CD14-positive monocyte (primary cell): ENCODE measurements around the gene TSPAN3. TPM values are rescaled to one million over a fixed set of nuclear protein-coding genes. Genes with fewer than 3 reads are reported as not detected.

Source experiments
- DNase-seq, 3 donors: peaks; one replicate each; pipeline ENCODE4 v3.0.0-alpha.2; 2011 to 2022
- H2AFZ ChIP-seq: 2 replicates; pipeline ENCODE4 v1.6.0; 2012; ENCODE audit warnings: mild to moderate bottlenecking, low read depth, low read length, inconsistent platforms; ENCODE audit not compliant: insufficient read depth, poor library complexity, severe bottlenecking
- H3K27ac ChIP-seq, 2 donors: 1 replicate in 1 of 2; 2 replicates in 1 of 2; pipeline ENCODE4 v1.5.1; 2012 to 2013; ENCODE audit warnings: low read length in 2 of 2, control low read depth in 1 of 2, inconsistent platforms in 1 of 2, low read depth in 1 of 2, mild to moderate bottlenecking in 1 of 2
- H3K27me3 ChIP-seq, 2 donors: one replicate each; pipeline versions ENCODE4 v1.6.0 to v1.6.1; 2011 to 2013; ENCODE audit warnings: low read length in 2 of 2; ENCODE audit not compliant: control insufficient read depth in 2 of 2, insufficient read depth in 2 of 2
- H3K36me3 ChIP-seq, 2 donors: replicated peaks in 1 of 2; 1 replicate in 1 of 2; 2 replicates in 1 of 2; pipeline versions ENCODE4 v1.5.1 to v1.6.1; 2012 to 2013; ENCODE audit warnings: low read length in 2 of 2, control low read depth in 1 of 2, inconsistent platforms in 1 of 2, mild to moderate bottlenecking in 1 of 2; ENCODE audit not compliant: insufficient read depth in 2 of 2, control insufficient read depth in 1 of 2
- H3K4me1 ChIP-seq, 2 donors: 1 replicate in 1 of 2; 2 replicates in 1 of 2; pipeline versions ENCODE4 v1.5.1 to v1.6.1; 2012 to 2013; ENCODE audit warnings: low read length in 2 of 2, control low read depth in 1 of 2, inconsistent platforms in 1 of 2, mild to moderate bottlenecking in 1 of 2, moderate library complexity in 1 of 2; ENCODE audit not compliant: insufficient read depth in 2 of 2, control insufficient read depth in 1 of 2
- H3K4me2 ChIP-seq: replicated peaks from 2 replicates; pipeline ENCODE3; 2012; ENCODE audit warnings: low read length, moderate library complexity, mild to moderate bottlenecking; ENCODE audit not compliant: poor library complexity, severe bottlenecking; ENCODE audit errors: extremely low read depth
- H3K4me3 ChIP-seq, 3 experiments: fragments of 200-600 bp in 1 of 3; sonication (generic) in 1 of 3; replicated peaks in 1 of 3; 1 replicate in 2 of 3; 2 replicates in 1 of 3; pipeline ENCODE4 v1.5.1; 2011 to 2013; ENCODE audit warnings: low read length in 3 of 3, mild to moderate bottlenecking in 3 of 3, control low read depth in 2 of 3, low read depth in 2 of 3, inconsistent platforms in 1 of 3, moderate library complexity in 1 of 3
- H3K79me2 ChIP-seq: 2 replicates; pipeline ENCODE4 v1.6.0; 2012; ENCODE audit warnings: mild to moderate bottlenecking, control low read depth, inconsistent platforms, low read length, moderate library complexity; ENCODE audit not compliant: insufficient read depth
- H3K9ac ChIP-seq: 2 replicates; pipeline ENCODE4 v1.6.0; 2017; ENCODE audit warnings: low read length, mild to moderate bottlenecking; ENCODE audit not compliant: insufficient read depth, poor library complexity, severe bottlenecking
- H3K9me3 ChIP-seq, 2 donors: replicated peaks in 1 of 2; 1 replicate in 1 of 2; 2 replicates in 1 of 2; pipeline versions ENCODE4 v1.5.1 to v1.6.1; 2012 to 2013; ENCODE audit warnings: low read length in 2 of 2, control low read depth in 1 of 2; ENCODE audit not compliant: control insufficient read depth in 1 of 2, insufficient read depth in 1 of 2
- H4K20me1 ChIP-seq: 2 replicates; pipeline ENCODE4 v1.6.0; 2012; ENCODE audit warnings: mild to moderate bottlenecking, low read length, control low read depth, moderate library complexity; ENCODE audit not compliant: insufficient read depth
- H3K27ac Mint-ChIP-seq, 7 donors: one replicate each; pipeline ENCODE4 v1.8.0; 2020; ENCODE audit warnings: mild to moderate bottlenecking in 7 of 7, mixed read lengths in 7 of 7, moderate library complexity in 6 of 7, inconsistent platforms in 2 of 7
- H3K27me3 Mint-ChIP-seq, 3 donors: one replicate each; pipeline ENCODE4 v1.8.0; 2021 to 2022; ENCODE audit warnings: low read depth in 3 of 3, mild to moderate bottlenecking in 3 of 3, mixed read lengths in 3 of 3, moderate library complexity in 3 of 3, inconsistent platforms in 1 of 3
- H3K36me3 Mint-ChIP-seq, 2 donors: one replicate each; pipeline ENCODE4 v1.8.0; 2020; ENCODE audit warnings: mixed read lengths in 2 of 2, inconsistent platforms in 1 of 2, mild to moderate bottlenecking in 1 of 2
- H3K4me1 Mint-ChIP-seq: one replicate; pipeline ENCODE4 v1.8.0; 2020; ENCODE audit warnings: mild to moderate bottlenecking, mixed read lengths
- H3K4me3 Mint-ChIP-seq, 2 donors: one replicate each; pipeline ENCODE4 v1.8.0; 2020; ENCODE audit warnings: mild to moderate bottlenecking in 2 of 2, mixed read lengths in 2 of 2, moderate library complexity in 1 of 2
- H3K9me3 Mint-ChIP-seq, 7 donors: one replicate each; pipeline ENCODE4 v1.8.0; 2020 to 2022; ENCODE audit warnings: mixed read lengths in 7 of 7, mild to moderate bottlenecking in 6 of 7, moderate library complexity in 6 of 7, inconsistent platforms in 2 of 7
- WGBS: methylation state at CpG from one replicate; pipeline ENCODE4 v1.1.5; 2013; ENCODE audit warnings: missing lambda C conversion rate; ENCODE audit not compliant: insufficient coverage; 5-methylcytosine and 5-hydroxymethylcytosine counted together
- intact Hi-C, 2 donors: fragments of 100-400 bp; cut with micrococcal nuclease; formaldehyde crosslinking; loops; one replicate each; pipeline versions ENCODE4 v1.15.0 to v1.15.1; 2023
- polyA plus RNA-seq, 3 donors: library from polyadenylated mRNA; depleted of rRNA in 1 of 3; unstranded in 2 of 3; stranded (reverse) in 1 of 3; fragments of 300-500 nt in 2 of 3; fragments of >200 nt in 1 of 3; fragmentation: Illumina TruSeq in 2 of 3; gene quantifications; 1 replicate in 2 of 3; 2 replicates in 1 of 3; pipeline ENCODE4 v1.2.3, GENCODE V29; 2012 to 2021
- TF ChIP-seq, protein P1 (sequence below): fragments of 200-600 bp; IDR thresholded peaks from one replicate; pipeline ENCODE4 v1.8.0; 2022; ENCODE audit warnings: antibody characterized with exemption, mild to moderate bottlenecking

Gene TSPAN3
- polyA plus RNA-seq, 3 donors: 26.0 to 68.0 (median 53.2) TPM

DNA sequence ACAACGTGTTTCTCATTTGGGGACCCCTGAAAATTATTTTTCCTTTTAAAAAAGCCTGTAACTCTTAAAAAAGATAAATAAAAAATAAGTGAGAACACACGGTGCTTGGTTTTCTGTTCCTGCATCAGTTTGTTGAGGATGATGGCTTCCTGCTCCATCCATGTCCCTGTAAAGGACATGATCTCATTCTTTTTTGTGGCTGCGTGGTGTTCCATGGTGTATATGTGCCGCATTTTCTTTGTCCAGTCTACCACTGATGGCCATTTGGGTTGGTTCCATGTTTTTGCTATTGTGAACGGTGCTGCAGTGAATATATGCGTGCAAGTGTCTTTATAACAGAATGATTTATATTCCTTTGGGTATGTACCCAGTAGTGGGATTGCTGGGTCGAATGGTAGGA lies 2.3 kb downstream of the TSPAN3 start:
- Histone ChIP-seq H4K20me1 (peaks cover 14% of the 10 kb centered on the region), H3K79me2 (peaks cover 47% of the 10 kb centered on the region), H3K4me3 (no peak overlapping the region), H3K27ac (no peak overlapping the region), H3K4me2 (no peak overlapping the region), H3K27me3 (no peaks in the 10 kb centered on the region), H3K9ac (no peak overlapping the region), H3K36me3 (no peaks in the 10 kb centered on the region), H3K4me1 (peaks cover 37 to 50% of the 10 kb centered on the region in 2 donors), H3K9me3 (no peaks in the 10 kb centered on the region), H2AFZ (no peak overlapping the region)
- WGBS: 100% methylated on average over 2 of the region's 7 CpGs
- Mint-ChIP-seq H3K27me3 (no peaks in the 10 kb centered on the region), H3K9me3 (peaks cover 0 to 3% (median 0%) of the 10 kb centered on the region in 7 donors), H3K36me3 (no peaks in the 10 kb centered on the region), H3K4me1 (peaks cover 48% of the 10 kb centered on the region), H3K4me3 (no peak overlapping the region), H3K27ac (peak overlapping the region in 1 of 7 donors; percentile 89)
- no peak for DNase-seq
- TF ChIP-seq, protein P1, sequence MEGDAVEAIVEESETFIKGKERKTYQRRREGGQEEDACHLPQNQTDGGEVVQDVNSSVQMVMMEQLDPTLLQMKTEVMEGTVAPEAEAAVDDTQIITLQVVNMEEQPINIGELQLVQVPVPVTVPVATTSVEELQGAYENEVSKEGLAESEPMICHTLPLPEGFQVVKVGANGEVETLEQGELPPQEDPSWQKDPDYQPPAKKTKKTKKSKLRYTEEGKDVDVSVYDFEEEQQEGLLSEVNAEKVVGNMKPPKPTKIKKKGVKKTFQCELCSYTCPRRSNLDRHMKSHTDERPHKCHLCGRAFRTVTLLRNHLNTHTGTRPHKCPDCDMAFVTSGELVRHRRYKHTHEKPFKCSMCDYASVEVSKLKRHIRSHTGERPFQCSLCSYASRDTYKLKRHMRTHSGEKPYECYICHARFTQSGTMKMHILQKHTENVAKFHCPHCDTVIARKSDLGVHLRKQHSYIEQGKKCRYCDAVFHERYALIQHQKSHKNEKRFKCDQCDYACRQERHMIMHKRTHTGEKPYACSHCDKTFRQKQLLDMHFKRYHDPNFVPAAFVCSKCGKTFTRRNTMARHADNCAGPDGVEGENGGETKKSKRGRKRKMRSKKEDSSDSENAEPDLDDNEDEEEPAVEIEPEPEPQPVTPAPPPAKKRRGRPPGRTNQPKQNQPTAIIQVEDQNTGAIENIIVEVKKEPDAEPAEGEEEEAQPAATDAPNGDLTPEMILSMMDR: no peak
- intact Hi-C loops: loop anchor here (10.0 kb wide), 2 partner anchors 74 to 84 kb away; partner anchors contain the start of gene PSTPIP1 (in 1 of the 2)

DNA sequence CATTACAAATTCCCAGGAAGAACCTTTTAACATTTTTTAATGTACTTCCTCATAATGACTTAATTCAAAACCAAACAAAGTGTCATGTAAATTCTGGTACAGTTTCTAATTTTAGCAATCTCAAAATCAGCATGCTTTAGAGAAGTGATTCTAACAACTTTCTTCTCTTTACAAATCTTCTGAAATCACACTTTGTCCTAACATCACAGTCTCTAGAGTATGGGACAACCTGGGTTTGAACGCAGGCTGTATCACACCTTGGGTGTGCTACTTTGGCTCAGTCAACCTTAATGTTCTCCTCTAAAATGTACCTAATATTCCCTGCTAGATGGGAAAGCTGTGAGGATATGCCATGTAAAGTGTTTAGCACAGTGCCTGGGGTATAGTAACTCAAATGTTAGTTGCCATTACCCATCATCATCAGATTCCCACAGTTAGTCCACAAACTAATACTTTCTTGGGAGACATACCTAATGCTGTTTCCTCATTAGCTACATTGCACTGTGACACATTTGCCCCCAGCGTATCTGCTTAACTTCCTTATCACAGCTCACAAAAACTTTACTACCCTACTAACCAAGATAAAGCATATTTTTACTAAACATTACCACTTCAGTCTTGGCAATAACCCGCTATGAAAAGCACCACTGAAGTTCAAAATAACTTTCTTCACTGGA lies 3.1 kb downstream of the TSPAN3 start:
- H3K27ac ChIP-seq: peak overlapping the region in 1 of 2 donors; percentile 75
- peak in 2 of 3 donors; percentile 47 to 54 for DNase-seq
- H3K79me2 ChIP-seq: peaks cover 54% of the 10 kb centered on the region
- H3K27ac Mint-ChIP-seq: peak overlapping the region; percentile 77 to 94 (median 85)
- peaks cover 37 to 50% of the 10 kb centered on the region in 2 donors for H3K4me1 ChIP-seq
- H3K27me3 Mint-ChIP-seq: no peaks in the 10 kb centered on the region
- H3K9me3 Mint-ChIP-seq: peaks cover 0 to 3% (median 0%) of the 10 kb centered on the region in 7 donors
- WGBS: 20% methylated on average over 1 of the region's 3 CpGs
- H3K4me3 Mint-ChIP-seq: peak overlapping the region in 1 of 2 donors; percentile 24
- no peaks in the 10 kb centered on the region for H3K36me3 Mint-ChIP-seq
- H3K9me3 ChIP-seq: no peaks in the 10 kb centered on the region
- peak overlapping the region; percentile 40 for H3K4me2 ChIP-seq
- no peak overlapping the region for H2AFZ ChIP-seq
- no peaks in the 10 kb centered on the region for H3K36me3 ChIP-seq
- TF ChIP-seq, protein P1: no peak
- peaks cover 48% of the 10 kb centered on the region for H3K4me1 Mint-ChIP-seq
- no peaks in the 10 kb centered on the region for H3K27me3 ChIP-seq
- H4K20me1 ChIP-seq: peaks cover 14% of the 10 kb centered on the region
- no peak overlapping the region for H3K9ac ChIP-seq
- intact Hi-C loops: loop anchor here (10.0 kb wide), 2 partner anchors 73 to 83 kb away; partner anchors contain the start of gene PSTPIP1 (in 1 of the 2)
- H3K4me3 ChIP-seq: peak overlapping the region in 1 of 3 experiments; percentile 31
